IMR-90 (cell line): ENCODE measurements around the gene MTA2.

Experiments
- CTCF ChIP-seq: conservative IDR thresholded peaks from 2 replicates; pipeline ENCODE4 v1.5.1; 2012; ENCODE audit warnings: mild to moderate bottlenecking, low read depth, low read length, improper control_type of control experiment
- MAFK ChIP-seq: IDR thresholded peaks from 2 replicates; pipeline ENCODE4 v1.6.1; 2012; ENCODE audit warnings: low read depth, low read length, improper control_type of control experiment
- RCOR1 ChIP-seq: IDR thresholded peaks from 2 replicates; pipeline ENCODE4 v1.6.1; 2012; ENCODE audit warnings: mild to moderate bottlenecking, low read length, improper control_type of control experiment; ENCODE audit not compliant: insufficient replicate concordance
- SMC3 ChIP-seq: fragments of 150-350 bp; IDR thresholded peaks from 2 replicates; pipeline ENCODE4 v1.6.1; 2016; ENCODE audit warnings: low read depth, mild to moderate bottlenecking, antibody characterized with exemption, low read length, moderate library complexity

DNA sequence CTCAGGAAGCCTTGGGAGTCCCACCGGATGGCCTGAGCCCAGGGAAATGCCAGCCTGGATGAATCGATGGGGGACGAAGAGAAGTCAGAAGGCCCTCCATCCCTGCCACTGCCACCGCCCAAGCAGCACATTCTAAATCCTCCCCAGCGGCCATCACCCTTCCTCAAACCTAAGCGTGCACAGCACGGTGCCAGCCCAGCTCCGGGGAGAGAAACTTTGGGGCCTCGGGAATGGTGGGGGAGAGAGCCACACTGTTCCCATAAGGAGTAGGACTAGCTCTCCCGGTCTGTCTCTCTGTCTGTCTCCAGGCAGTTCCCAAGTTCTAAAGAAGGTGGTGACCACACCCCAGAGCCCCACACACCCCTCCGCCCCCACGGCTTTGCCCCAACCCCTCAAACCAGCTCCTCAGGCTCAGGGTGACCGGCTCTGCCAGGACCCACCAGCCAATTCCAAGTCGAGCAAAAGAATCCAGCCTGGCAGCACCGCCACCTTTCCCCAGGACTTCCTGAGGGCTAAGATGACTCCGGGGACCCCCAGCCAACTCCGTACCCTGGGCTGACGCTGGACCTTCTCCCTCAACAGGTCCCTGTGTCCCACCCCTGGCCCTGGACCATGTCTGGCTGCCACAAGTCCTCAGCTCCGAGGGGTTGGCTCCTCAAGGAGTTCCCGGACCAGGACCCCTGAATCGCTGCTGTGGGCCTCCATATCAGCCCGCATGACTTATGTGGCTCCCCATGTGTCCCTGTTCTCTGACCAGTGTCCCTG lies 57.8 kb downstream of the MTA2 start:
- no peak for TF ChIP-seq SMC3
- no peak for TF ChIP-seq CTCF
- TF ChIP-seq RCOR1: no peak
- TF ChIP-seq MAFK: no peak
